Gastroesophageal sphincter (tissue), 4 donors: Measurements from ENCODE around the gene WDR90. TPM values are rescaled to one million over a fixed set of nuclear protein-coding genes. Genes with fewer than 3 reads are reported as not detected.

ENCODE experiments used
- ATAC-seq: fragments of 150-250 bp; one replicate; pipeline ENCODE4 v1.9.1; 2016; ENCODE audit warnings: mild to moderate bottlenecking, moderate library complexity
- H3K27ac ChIP-seq, 4 donors: fragments of 200-600 bp; sonication (generic) in 3 of 4; 1 replicate in 3 of 4; 2 replicates in 1 of 4; pipeline ENCODE4 v1.5.1; 2016 to 2019
- H3K27me3 ChIP-seq: fragments of 200-600 bp; sonication (generic); one replicate; pipeline ENCODE4 v1.5.1; 2019
- H3K36me3 ChIP-seq, 2 donors: fragments of 200-600 bp; sonication (generic); one replicate each; pipeline ENCODE4 v1.5.1; 2019; ENCODE audit warnings: control low read depth in 1 of 2
- H3K4me1 ChIP-seq, 3 donors: fragments of 200-600 bp; sonication (generic); 1 replicate in 2 of 3; 2 replicates in 1 of 3; pipeline ENCODE4 v1.5.1; 2016 to 2019; ENCODE audit warnings: control low read depth in 2 of 3
- H3K4me3 ChIP-seq, 2 donors: fragments of 200-600 bp; sonication (generic); one replicate each; pipeline ENCODE4 v1.5.1; 2019; ENCODE audit warnings: mild to moderate bottlenecking in 1 of 2, moderate library complexity in 1 of 2
- H3K9me3 ChIP-seq, 3 donors: fragments of 200-600 bp; sonication (generic); one replicate each; pipeline ENCODE4 v1.5.1; 2017 to 2019; ENCODE audit warnings: control low read depth in 2 of 3
- CTCF ChIP-seq, 4 experiments: fragments of 200-600 bp in 2 of 4; fragments of 450-650 bp in 2 of 4; sonication (generic) in 1 of 4; IDR thresholded peaks; one replicate each; pipeline ENCODE4 v1.5.1; 2017 to 2019; ENCODE audit warnings: antibody characterized with exemption in 4 of 4, mild to moderate bottlenecking in 2 of 4, moderate library complexity in 2 of 4
- EP300 ChIP-seq: sonication (generic); formaldehyde crosslinking; IDR thresholded peaks from one replicate; pipeline ENCODE4 v1.6.1; 2017; ENCODE audit warnings: antibody characterized with exemption, mild to moderate bottlenecking
- POLR2A ChIP-seq, 2 donors: fragments of 450-650 bp; IDR thresholded peaks; one replicate each; pipeline ENCODE4 v1.6.1; 2017; ENCODE audit warnings: antibody characterized with exemption in 2 of 2, mild to moderate bottlenecking in 2 of 2, moderate library complexity in 1 of 2
- POLR2AphosphoS5 ChIP-seq: sonication (generic); formaldehyde crosslinking; IDR thresholded peaks from one replicate; pipeline ENCODE4 v1.6.1; 2017; ENCODE audit warnings: antibody characterized with exemption
- WGBS, 2 donors: methylation state at CpG; one replicate each; pipeline ENCODE4 v1.1.5; 2018; ENCODE audit warnings: low coverage in 1 of 2; 5-methylcytosine and 5-hydroxymethylcytosine counted together
- total RNA-seq, 4 donors: library from RNA; depleted of rRNA; stranded (reverse); fragments of >200 nt; gene quantifications; one replicate each; pipeline ENCODE4 v1.1.0, GENCODE V29; 2016

The WDR90 gene
- total RNA-seq, 4 donors from 2014 or later = 8.5 to 21.2 (median 16.8) TPM

- H3K9me3 ChIP-seq = no peaks in the 10 kb centered on the region
- TF ChIP-seq CTCF (IDR thresholded peaks at IDR 0.05) (peak in 1 of 4 experiments; percentile 12), POLR2AphosphoS5 (peak; percentile 70), EP300 (no peak), POLR2A (IDR thresholded peaks at IDR 0.05) (peak; percentile 66 to 71)
- H3K4me1 ChIP-seq = peaks cover 0 to 78% (median 27%) of the 10 kb centered on the region in 3 donors
- no peaks in the 10 kb centered on the region for H3K27me3 ChIP-seq
- no CpG with 5 or more reads among the region's 81 CpGs for WGBS, 2 donors
- ATAC-seq = peak; percentile 74
- H3K4me3 ChIP-seq = peak within 1 kb of the TSS; percentile 67 to 95
- peaks cover 0 to under 1% of the 10 kb centered on the region in 2 donors for H3K36me3 ChIP-seq
- H3K27ac ChIP-seq = peak within 1 kb of the TSS; percentile 86 to 95 (median 91)
Measured at GRCh38 chr16:641326-642188, 7.6 kb upstream of the WDR90 start, which contains the start of gene MCRIP2. Gene MCRIP2, plus strand, starts transcription at chr16:641828. Its CDS starts 164 bp downstream, at chr16:641992.

DNA sequence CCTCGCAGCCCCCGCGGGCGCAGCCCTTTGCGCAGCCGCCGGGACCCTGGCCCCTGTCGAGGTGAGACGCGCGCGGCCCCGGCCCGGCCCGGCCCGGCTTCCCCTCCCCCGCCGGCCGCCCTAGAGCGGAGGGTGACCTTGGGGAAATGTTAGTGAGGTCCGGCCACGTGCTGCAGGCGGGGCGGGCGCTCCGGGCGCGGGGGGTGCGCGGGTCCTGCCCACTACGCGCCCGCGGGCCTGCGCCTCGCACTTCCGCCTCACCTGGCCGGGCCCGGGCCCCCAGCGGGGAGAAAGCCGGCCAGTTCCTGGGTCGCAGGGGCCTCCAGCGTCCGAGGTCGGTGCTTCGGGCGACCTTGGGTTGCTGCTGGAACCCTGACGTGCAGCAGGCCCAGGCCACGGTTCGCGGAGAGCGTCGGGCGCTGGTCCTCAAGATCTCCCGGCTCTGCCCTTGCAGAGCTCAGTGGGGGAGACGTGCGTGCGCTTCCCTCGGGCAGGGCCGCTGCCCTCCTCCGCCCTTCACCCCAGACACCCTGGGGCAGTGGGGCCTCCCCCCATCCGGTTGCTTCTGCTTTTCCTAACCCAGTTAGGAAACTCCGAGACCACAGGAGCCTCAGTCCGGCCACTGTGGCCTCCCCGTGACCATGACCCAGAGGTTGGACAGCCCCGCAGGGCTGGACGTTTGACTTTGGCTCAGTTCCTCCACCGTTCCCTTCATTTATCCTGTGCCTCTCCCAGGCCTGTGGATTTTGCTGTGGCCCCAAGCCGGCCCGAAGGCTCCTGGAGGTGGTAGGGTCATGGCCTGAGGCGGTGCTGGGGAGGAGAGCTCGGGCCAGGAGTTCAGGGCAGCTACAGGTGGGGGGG lies 6.7 kb upstream of the WDR90 start:
- Histone ChIP-seq H3K36me3 (peaks cover 0 to 7% of the 10 kb centered on the region in 2 donors), H3K4me1 (peaks cover 0 to 83% (median 25%) of the 10 kb centered on the region in 3 donors), H3K27ac (peak overlapping the region; percentile 86 to 95 (median 91)), H3K27me3 (no peaks in the 10 kb centered on the region), H3K9me3 (no peaks in the 10 kb centered on the region), H3K4me3 (peak overlapping the region; percentile 67 to 95)
- no CpG with 5 or more reads among the region's 72 CpGs for WGBS, 2 donors
- no peak for TF ChIP-seq CTCF (IDR thresholded peaks at IDR 0.05)
- no peak for TF ChIP-seq POLR2A (IDR thresholded peaks at IDR 0.05)
- no peak for TF ChIP-seq EP300
- no peak for TF ChIP-seq POLR2AphosphoS5
- peak; percentile 58 for ATAC-seq

DNA sequence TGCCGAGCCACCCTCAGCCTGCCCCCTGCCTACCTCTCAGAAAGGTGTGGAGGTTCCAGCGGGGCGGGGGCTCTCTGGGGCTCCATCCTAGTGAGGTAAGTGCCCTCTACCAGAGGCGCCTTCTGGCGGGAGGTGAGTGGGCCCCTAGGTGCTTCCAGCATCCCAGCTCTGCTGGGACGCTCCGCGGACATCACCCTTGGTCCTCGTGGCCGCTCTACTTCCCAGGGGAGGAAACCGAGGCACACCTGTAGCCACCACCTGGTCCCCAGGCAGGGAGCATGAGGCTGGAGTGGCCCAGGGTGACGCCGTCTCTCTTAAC lies 6.2 kb upstream of the WDR90 start:
- Histone ChIP-seq H3K27ac (peak overlapping the region; percentile 86 to 95 (median 91)), H3K36me3 (peaks cover 0 to 7% of the 10 kb centered on the region in 2 donors), H3K4me3 (peak overlapping the region in 1 of 2 donors; percentile 95), H3K4me1 (peaks cover 0 to 83% (median 25%) of the 10 kb centered on the region in 3 donors), H3K27me3 (no peaks in the 10 kb centered on the region), H3K9me3 (no peaks in the 10 kb centered on the region)
- no peak for TF ChIP-seq EP300
- no peak for TF ChIP-seq POLR2AphosphoS5
- no peak for TF ChIP-seq CTCF (IDR thresholded peaks at IDR 0.05)
- no peak for TF ChIP-seq POLR2A (IDR thresholded peaks at IDR 0.05)
- 83 to 100% methylated on average over 2 to 3 of the region's 13 CpGs for WGBS, 2 donors
- no peak for ATAC-seq

DNA sequence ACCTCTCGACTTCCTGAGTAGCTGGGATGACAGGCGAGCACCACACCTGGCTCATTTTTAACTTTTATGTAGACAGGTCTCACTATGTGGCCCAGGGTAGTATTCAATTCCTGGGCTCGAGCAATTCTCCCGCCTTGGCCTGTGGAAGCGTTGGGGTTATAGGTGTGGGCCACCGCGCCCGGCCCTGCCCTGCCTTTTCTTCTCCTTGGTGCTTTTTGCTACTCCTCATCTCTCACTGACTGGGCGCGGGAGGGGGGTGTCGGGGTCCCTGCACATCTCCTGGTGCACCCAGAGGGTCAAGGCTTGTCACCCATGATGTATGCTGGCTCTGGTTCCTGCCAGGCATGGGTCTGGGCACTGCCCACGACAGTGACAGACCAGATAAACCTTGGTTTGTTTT lies 4.6 kb upstream of the WDR90 start:
- 89% methylated on average over 6 to 9 of the region's 12 CpGs for WGBS, 2 donors
- Histone ChIP-seq H3K4me3 (no peak overlapping the region), H3K9me3 (no peaks in the 10 kb centered on the region), H3K4me1 (peaks cover 0 to 86% (median 32%) of the 10 kb centered on the region in 3 donors), H3K27ac (peak overlapping the region in 1 of 4 donors; percentile 41), H3K27me3 (no peaks in the 10 kb centered on the region), H3K36me3 (peaks cover 0 to 7% of the 10 kb centered on the region in 2 donors)
- ATAC-seq = no peak
- TF ChIP-seq POLR2AphosphoS5 (no peak), CTCF (IDR thresholded peaks at IDR 0.05) (no peak), EP300 (no peak), POLR2A (IDR thresholded peaks at IDR 0.05) (no peak)
